ENCODE data around the gene FBXO5. TPM values are rescaled to one million over a fixed set of nuclear protein-coding genes. Genes with fewer than 3 reads are reported as not detected.

Gene FBXO5
- total RNA-seq, 6 experiments from 2014 or later, result 0.97 to 3.0 (median 2.5) TPM

DNA sequence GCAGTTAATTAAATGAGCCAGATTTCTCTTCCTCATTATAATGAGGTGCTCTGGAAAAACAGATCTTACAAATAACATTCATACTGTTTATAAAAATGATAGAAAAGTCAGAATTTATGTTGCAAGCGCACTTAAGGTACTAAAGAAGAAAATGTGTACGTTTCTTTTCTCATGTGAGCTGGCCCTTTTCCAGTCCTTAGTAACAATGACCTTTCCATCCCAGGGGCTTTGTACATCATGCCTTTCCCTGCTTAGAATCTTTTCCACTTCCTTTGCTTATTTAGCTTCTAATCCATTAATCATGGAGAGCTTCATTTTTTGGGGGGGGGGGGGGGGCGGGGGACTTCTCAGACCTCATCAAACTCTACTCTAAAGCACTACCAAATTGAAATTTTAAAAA, 4.8 kb downstream of the FBXO5 start:
- Histone ChIP-seq H3K4me3 (no peak overlapping the region), H3K36me3 (peaks cover 0 to 3% (median 0%) of the 10 kb centered on the region in 4 donors), H3K27me3 (no peaks in the 10 kb centered on the region), H3K4me1 (peaks cover 0 to 25% (median 4%) of the 10 kb centered on the region in 4 donors), H3K9me3 (no peaks in the 10 kb centered on the region), H3K27ac (no peak overlapping the region)
- WGBS (ENCODE audit: insufficient coverage, low coverage, low lambda C conversion rate, missing lambda C conversion rate), result 53% methylated on average over 3 of the region's 3 CpGs
- TF ChIP-seq POLR2A (IDR thresholded peaks at IDR 0.05), result no peak
- TF ChIP-seq, protein P1, sequence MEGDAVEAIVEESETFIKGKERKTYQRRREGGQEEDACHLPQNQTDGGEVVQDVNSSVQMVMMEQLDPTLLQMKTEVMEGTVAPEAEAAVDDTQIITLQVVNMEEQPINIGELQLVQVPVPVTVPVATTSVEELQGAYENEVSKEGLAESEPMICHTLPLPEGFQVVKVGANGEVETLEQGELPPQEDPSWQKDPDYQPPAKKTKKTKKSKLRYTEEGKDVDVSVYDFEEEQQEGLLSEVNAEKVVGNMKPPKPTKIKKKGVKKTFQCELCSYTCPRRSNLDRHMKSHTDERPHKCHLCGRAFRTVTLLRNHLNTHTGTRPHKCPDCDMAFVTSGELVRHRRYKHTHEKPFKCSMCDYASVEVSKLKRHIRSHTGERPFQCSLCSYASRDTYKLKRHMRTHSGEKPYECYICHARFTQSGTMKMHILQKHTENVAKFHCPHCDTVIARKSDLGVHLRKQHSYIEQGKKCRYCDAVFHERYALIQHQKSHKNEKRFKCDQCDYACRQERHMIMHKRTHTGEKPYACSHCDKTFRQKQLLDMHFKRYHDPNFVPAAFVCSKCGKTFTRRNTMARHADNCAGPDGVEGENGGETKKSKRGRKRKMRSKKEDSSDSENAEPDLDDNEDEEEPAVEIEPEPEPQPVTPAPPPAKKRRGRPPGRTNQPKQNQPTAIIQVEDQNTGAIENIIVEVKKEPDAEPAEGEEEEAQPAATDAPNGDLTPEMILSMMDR (IDR thresholded peaks at IDR 0.05), result no peak
- intact Hi-C loops (cut with DNase I), result no loop called here
- no peak for ATAC-seq
- no peak for DNase-seq

DNA sequence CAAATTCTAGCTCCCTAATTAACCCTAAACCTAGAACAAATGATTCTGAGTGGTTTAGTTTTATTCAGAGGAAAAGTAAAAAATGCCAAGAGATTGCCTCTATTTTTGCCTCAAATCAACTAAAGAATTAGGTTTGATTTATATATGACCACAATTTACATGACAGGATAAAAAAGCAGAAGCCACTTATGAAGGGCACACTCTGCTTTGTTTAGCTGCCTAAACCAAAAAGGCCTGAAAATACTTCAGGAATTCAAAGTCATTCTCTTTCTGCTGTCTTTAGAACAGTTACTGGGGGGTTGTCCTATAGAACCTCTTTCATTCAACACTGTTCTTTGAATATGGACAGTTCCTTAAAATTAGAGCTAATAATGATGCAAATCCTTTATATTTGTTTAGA, 5.3 kb downstream of the FBXO5 start:
- Histone ChIP-seq H3K4me3 (no peak overlapping the region), H3K36me3 (peaks cover 0 to 8% (median 0%) of the 10 kb centered on the region in 4 donors), H3K27ac (no peak overlapping the region), H3K9me3 (no peaks in the 10 kb centered on the region), H3K4me1 (peaks cover 0 to 23% (median 3%) of the 10 kb centered on the region in 4 donors), H3K27me3 (no peaks in the 10 kb centered on the region)
- intact Hi-C loops (cut with DNase I), result no loop called here
- ATAC-seq, result no peak
- no peak for DNase-seq
- TF ChIP-seq POLR2A (IDR thresholded peaks at IDR 0.05), result no peak

DNA sequence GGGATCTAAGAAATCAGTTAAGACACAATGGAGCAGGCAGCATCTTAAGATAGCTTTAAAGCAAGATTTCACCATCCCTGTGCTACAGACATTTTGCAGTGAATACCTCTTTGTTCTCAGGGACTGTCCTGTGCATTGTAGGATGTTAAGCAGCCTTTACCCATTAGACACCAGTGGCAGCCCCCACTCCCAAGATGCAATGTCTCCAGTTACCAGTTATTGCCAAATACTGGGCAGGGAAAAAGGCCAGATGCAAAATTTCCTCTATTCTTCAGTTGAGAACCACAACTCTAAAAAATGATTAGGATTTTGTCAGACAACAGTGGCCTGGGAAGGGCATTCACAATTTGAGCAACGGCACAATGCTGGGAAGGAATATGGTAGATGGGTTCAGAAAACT, 6.1 kb downstream of the FBXO5 start:
- Histone ChIP-seq H3K9me3 (no peaks in the 10 kb centered on the region), H3K27me3 (no peaks in the 10 kb centered on the region), H3K27ac (no peak overlapping the region), H3K36me3 (peaks cover 0 to 13% (median 2%) of the 10 kb centered on the region in 4 donors), H3K4me3 (no peak overlapping the region), H3K4me1 (peaks cover 0 to 15% (median 0%) of the 10 kb centered on the region in 4 donors)
- DNase-seq, result no peak
- intact Hi-C loops (cut with DNase I), result no loop called here
- TF ChIP-seq POLR2A (IDR thresholded peaks at IDR 0.05), result no peak
- TF ChIP-seq, protein P1 (IDR thresholded peaks at IDR 0.05), result no peak
- 67% methylated on average over 1 of the region's 1 CpG for WGBS (ENCODE audit: insufficient coverage, low coverage, low lambda C conversion rate, missing lambda C conversion rate)
- ATAC-seq, result no peak

DNA sequence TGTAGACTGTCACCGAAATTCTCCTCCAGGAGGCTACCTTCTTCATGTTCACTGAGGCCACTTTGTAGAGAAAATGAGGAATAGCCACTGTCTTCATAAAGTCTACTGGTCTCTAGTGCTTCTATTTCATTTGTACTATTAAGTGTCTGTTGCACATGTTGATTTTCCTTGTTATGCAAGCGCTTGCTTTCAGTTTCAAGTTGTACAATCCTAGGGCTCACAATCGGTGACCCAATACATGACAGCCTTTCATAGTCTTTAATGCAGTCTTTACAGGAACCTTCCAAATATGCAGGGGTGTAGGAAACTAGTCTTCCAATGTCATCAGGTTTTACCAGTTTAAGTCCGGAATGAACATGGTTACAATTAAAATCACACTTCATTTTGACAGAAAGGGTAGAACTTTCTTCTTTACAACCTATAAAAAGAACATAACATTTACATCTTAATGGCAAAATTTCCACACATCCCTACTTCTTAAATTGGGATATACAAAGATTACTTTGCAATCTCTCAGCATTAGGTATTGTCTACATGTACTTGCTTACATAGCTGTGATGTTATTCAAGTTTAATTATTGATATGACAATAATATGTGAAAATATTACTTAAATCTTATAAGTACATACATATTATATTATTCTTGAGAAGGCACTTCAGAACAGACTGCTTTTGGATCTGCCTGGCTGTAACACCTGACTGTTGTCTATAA, 7.5 kb downstream of the FBXO5 start:
- 33% methylated on average over 4 of the region's 4 CpGs for WGBS (ENCODE audit: insufficient coverage, low coverage, low lambda C conversion rate, missing lambda C conversion rate)
- intact Hi-C loops (cut with DNase I), result no loop called here
- no peaks in the 10 kb centered on the region for H3K27me3 ChIP-seq
- peak overlapping the region in 1 of 3 donors; percentile 2 for H3K27ac ChIP-seq
- H3K36me3 ChIP-seq, result peaks cover 0 to 26% (median 4%) of the 10 kb centered on the region in 4 donors
- no peak overlapping the region for H3K4me3 ChIP-seq
- H3K4me1 ChIP-seq, result peaks cover 0 to 6% (median 0%) of the 10 kb centered on the region in 4 donors
- TF ChIP-seq, protein P1 (IDR thresholded peaks at IDR 0.05), result no peak
- TF ChIP-seq POLR2A (IDR thresholded peaks at IDR 0.05), result no peak
- peak; percentile 83 to 98 (median 90) for ATAC-seq
- no peaks in the 10 kb centered on the region for H3K9me3 ChIP-seq
- DNase-seq, result no peak

DNA sequence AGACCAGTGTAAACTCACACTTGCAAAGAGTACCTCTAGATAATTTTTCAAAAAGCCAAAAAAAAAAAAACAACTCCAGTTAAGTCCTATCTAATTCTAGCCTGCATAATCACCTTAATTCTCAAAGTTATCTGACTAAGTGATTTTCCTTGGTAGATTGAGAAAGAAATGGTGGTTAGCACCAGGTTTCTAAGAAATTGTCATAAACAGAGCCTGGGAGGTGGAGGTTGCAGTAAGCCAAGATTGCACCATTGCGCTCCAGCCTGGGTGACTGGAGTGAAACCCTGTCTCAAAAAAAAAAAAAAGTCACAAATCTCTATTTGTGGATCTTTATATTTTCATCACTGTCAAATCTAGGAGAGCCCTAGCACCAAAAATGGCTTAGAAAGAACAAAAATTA, 8.9 kb downstream of the FBXO5 start:
- H3K9me3 ChIP-seq, result no peaks in the 10 kb centered on the region
- 93% methylated on average over 1 of the region's 1 CpG for WGBS (ENCODE audit: insufficient coverage, low coverage, low lambda C conversion rate, missing lambda C conversion rate)
- H3K4me3 ChIP-seq, result no peak overlapping the region
- H3K36me3 ChIP-seq, result peaks cover 0 to 26% (median 5%) of the 10 kb centered on the region in 4 donors
- DNase-seq, result no peak
- no peak overlapping the region for H3K27ac ChIP-seq
- no peaks in the 10 kb centered on the region for H3K27me3 ChIP-seq
- H3K4me1 ChIP-seq, result peaks cover 0 to 6% (median 0%) of the 10 kb centered on the region in 4 donors
- no peak for ATAC-seq
- TF ChIP-seq POLR2A (IDR thresholded peaks at IDR 0.05), result no peak
- TF ChIP-seq, protein P1 (IDR thresholded peaks at IDR 0.05), result no peak
- intact Hi-C loops (cut with DNase I), result no loop called here

All from right lobe of liver (tissue), 6 donors.